Smooth muscle cell (in vitro differentiated cells): ENCODE measurements around the gene CD1B. TPM values are rescaled to one million over a fixed set of nuclear protein-coding genes. Genes with fewer than 3 reads are reported as not detected.

Source experiments
- DNase-seq: peaks from one replicate; lab custom pipeline; 2025; ENCODE audit not compliant: unreplicated experiment; lab: John Stamatoyannopoulos, UW
- H2AFZ ChIP-seq: fragments of 200-600 bp; sonication (generic); 2 replicates; pipeline ENCODE4 v1.6.0; 2016; ENCODE audit warnings: antibody characterized with exemption, low read depth, mild to moderate bottlenecking
- H3F3A ChIP-seq: fragments of 200-600 bp; sonication (generic); 2 replicates; pipeline ENCODE4 v1.6.0; 2017; ENCODE audit warnings: antibody characterized with exemption, low read depth
- H3K27ac ChIP-seq: fragments of 200-600 bp; sonication (generic); 2 replicates; pipeline ENCODE4 v1.5.1; 2016; ENCODE audit warnings: low read depth, mild to moderate bottlenecking
- H3K27me3 ChIP-seq: fragments of 200-600 bp; sonication (generic); 2 replicates; pipeline ENCODE4 v1.6.1; 2016; ENCODE audit warnings: low read depth, mild to moderate bottlenecking
- H3K36me3 ChIP-seq: fragments of 200-600 bp; sonication (generic); 2 replicates; pipeline ENCODE4 v1.5.1; 2016; ENCODE audit warnings: low read depth
- H3K4me1 ChIP-seq: fragments of 200-600 bp; sonication (generic); 2 replicates; pipeline ENCODE4 v1.5.1; 2016; ENCODE audit warnings: low read depth
- H3K4me2 ChIP-seq: fragments of 200-600 bp; sonication (generic); 2 replicates; pipeline ENCODE4 v1.6.0; 2016; ENCODE audit warnings: mild to moderate bottlenecking
- H3K4me3 ChIP-seq: fragments of 200-600 bp; sonication (generic); 2 replicates; pipeline ENCODE4 v1.5.1; 2016; ENCODE audit warnings: mild to moderate bottlenecking
- H3K79me2 ChIP-seq: fragments of 200-600 bp; sonication (generic); 2 replicates; pipeline ENCODE4 v1.6.0; 2016; ENCODE audit warnings: low read depth, mild to moderate bottlenecking
- H3K9ac ChIP-seq: fragments of 200-600 bp; sonication (generic); 2 replicates; pipeline ENCODE4 v1.6.0; 2016; ENCODE audit warnings: low read depth
- H3K9me3 ChIP-seq: fragments of 200-600 bp; sonication (generic); replicated peaks from 2 replicates; pipeline ENCODE4 v1.5.1; 2016; ENCODE audit warnings: low read depth
- H4K20me1 ChIP-seq: fragments of 200-600 bp; sonication (generic); 2 replicates; pipeline ENCODE4 v1.6.0; 2016; ENCODE audit warnings: low read depth
- WGBS: methylation state at CpG from one replicate; pipeline ENCODE4 v1.1.7; 2016; ENCODE audit warnings: low lambda C conversion rate; 5-methylcytosine and 5-hydroxymethylcytosine counted together
- polyA plus RNA-seq: library from polyadenylated mRNA; unstranded; fragments of >200 nt; fragmentation: Nextera tagmentation; extraction: Ambion mirVana; gene quantifications from 2 replicates; pipeline ENCODE4 v1.2.1, GENCODE V29; 2016
- total RNA-seq: library from RNA; depleted of rRNA; stranded (reverse); fragments of >200 nt; gene quantifications from 2 replicates; pipeline ENCODE4 v1.2.3, GENCODE V29; 2014
- TF ChIP-seq, protein P1 (sequence below): fragments of 200-600 bp; sonication (generic); IDR thresholded peaks from 2 replicates; pipeline ENCODE4 v1.5.1; 2017; ENCODE audit warnings: borderline replicate concordance, mild to moderate bottlenecking, antibody characterized with exemption; ENCODE audit not compliant: insufficient read depth, poor library complexity, severe bottlenecking

Gene CD1B
- total and polyA plus RNA-seq, 2 experiments from 2014 or later, result not detected

DNA sequence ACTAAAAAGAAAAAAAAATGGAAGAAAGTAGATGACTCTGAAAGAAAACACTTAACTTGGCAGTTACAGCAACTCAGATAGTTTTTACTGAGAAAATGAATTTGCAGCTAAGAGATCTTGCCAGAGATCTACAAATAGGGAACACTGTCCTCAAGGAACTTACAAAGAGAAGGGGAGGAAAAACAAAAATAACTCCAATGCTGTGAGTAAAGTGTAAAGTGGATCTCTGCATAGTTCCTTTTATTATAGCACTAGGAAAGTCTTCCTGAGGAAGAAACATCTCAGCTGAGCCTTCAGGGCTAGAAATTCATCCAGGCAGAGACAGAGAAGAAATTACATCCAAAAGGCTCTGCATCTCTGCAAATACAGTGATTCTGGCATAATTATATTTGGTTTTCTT, 3.9 kb downstream of the CD1B start:
- DNase-seq, result no peak
- TF ChIP-seq, protein P1, sequence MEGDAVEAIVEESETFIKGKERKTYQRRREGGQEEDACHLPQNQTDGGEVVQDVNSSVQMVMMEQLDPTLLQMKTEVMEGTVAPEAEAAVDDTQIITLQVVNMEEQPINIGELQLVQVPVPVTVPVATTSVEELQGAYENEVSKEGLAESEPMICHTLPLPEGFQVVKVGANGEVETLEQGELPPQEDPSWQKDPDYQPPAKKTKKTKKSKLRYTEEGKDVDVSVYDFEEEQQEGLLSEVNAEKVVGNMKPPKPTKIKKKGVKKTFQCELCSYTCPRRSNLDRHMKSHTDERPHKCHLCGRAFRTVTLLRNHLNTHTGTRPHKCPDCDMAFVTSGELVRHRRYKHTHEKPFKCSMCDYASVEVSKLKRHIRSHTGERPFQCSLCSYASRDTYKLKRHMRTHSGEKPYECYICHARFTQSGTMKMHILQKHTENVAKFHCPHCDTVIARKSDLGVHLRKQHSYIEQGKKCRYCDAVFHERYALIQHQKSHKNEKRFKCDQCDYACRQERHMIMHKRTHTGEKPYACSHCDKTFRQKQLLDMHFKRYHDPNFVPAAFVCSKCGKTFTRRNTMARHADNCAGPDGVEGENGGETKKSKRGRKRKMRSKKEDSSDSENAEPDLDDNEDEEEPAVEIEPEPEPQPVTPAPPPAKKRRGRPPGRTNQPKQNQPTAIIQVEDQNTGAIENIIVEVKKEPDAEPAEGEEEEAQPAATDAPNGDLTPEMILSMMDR, result no peak
- Histone ChIP-seq H3K27me3 (no peaks in the 10 kb centered on the region), H3K9me3 (no peaks in the 10 kb centered on the region), H4K20me1 (no peaks in the 10 kb centered on the region), H3K4me3 (no peak overlapping the region), H3K4me1 (no peaks in the 10 kb centered on the region), H3K4me2 (no peak overlapping the region), H3K27ac (no peak overlapping the region), H3K36me3 (no peaks in the 10 kb centered on the region), H2AFZ (no peak overlapping the region), H3F3A (no peaks in the 10 kb centered on the region), H3K9ac (no peak overlapping the region), H3K79me2 (no peaks in the 10 kb centered on the region)

GRCh38 chr1:158324395-158324794, 6.9 kb downstream of the CD1B start:
- TF ChIP-seq, protein P1, result no peak
- Histone ChIP-seq H4K20me1 (no peaks in the 10 kb centered on the region), H3K27me3 (no peaks in the 10 kb centered on the region), H3K4me2 (no peak overlapping the region), H3F3A (no peaks in the 10 kb centered on the region), H3K4me1 (no peaks in the 10 kb centered on the region), H2AFZ (no peak overlapping the region), H3K27ac (no peak overlapping the region), H3K9me3 (no peaks in the 10 kb centered on the region), H3K79me2 (no peaks in the 10 kb centered on the region), H3K4me3 (no peak overlapping the region), H3K36me3 (no peaks in the 10 kb centered on the region), H3K9ac (no peak overlapping the region)
- 90% methylated on average over 4 of the region's 4 CpGs for WGBS
- no peak for DNase-seq

- Histone ChIP-seq H3K4me2 (no peak overlapping the region), H3K4me3 (no peak overlapping the region), H3K27me3 (no peaks in the 10 kb centered on the region), H3K9ac (no peak overlapping the region), H3K36me3 (no peaks in the 10 kb centered on the region), H3K4me1 (no peaks in the 10 kb centered on the region), H3K9me3 (no peaks in the 10 kb centered on the region), H3K27ac (no peak overlapping the region), H4K20me1 (no peaks in the 10 kb centered on the region), H3F3A (no peaks in the 10 kb centered on the region), H3K79me2 (no peaks in the 10 kb centered on the region), H2AFZ (no peak overlapping the region)
- TF ChIP-seq, protein P1, result no peak
- no peak for DNase-seq
- 91% methylated on average over 1 of the region's 1 CpG for WGBS
Observed at GRCh38 chr1:158323866-158324265, 7.5 kb downstream of the CD1B start.

DNA sequence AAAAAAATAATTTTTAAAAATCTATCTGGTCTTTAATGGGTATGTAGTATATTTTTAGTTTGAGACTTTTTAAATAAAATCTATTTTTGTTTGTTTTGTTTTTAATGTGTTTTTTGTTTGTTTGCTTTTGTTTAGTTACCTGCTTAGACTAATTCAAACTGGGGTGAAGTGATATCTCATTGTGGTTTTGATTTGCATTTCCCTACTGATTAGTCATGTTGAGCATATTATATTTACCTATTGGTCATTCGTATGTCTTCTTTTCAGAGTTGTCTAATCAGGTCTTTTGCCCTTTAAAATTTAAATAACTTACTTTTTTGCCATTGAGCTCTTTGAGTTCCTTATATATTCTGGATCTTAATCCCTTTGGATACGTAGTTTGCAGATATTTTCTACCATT, 20.3 kb downstream of the CD1B start:
- Histone ChIP-seq H3K9me3 (peaks cover 4% of the 10 kb centered on the region), H3K4me2 (no peak overlapping the region), H2AFZ (no peak overlapping the region), H3K27ac (no peak overlapping the region), H4K20me1 (no peaks in the 10 kb centered on the region), H3K4me1 (no peaks in the 10 kb centered on the region), H3K36me3 (no peaks in the 10 kb centered on the region), H3K9ac (no peak overlapping the region), H3K27me3 (no peaks in the 10 kb centered on the region), H3K4me3 (no peak overlapping the region), H3K79me2 (no peaks in the 10 kb centered on the region), H3F3A (no peaks in the 10 kb centered on the region)
- 81% methylated on average over 2 of the region's 2 CpGs for WGBS
- TF ChIP-seq, protein P1, result no peak
- DNase-seq, result no peak
